HFF-Myc (cell line): Measurements from ENCODE around the gene PCDHGC5.

Experiments used
- DNase-seq: peaks from one replicate; pipeline ENCODE4 v3.0.0-alpha.2; 2011; ENCODE audit warnings: low read depth; ENCODE audit errors: extremely low read depth
- H3K4me3 ChIP-seq: replicated peaks from 2 replicates; pipeline ENCODE4 v1.5.1; 2011; ENCODE audit warnings: low read depth, mild to moderate bottlenecking, control low read depth, low read length
- TF ChIP-seq, protein P1 (sequence below): IDR thresholded peaks from 2 replicates; pipeline ENCODE4 v1.5.1; 2012; ENCODE audit warnings: mild to moderate bottlenecking, low read depth, low read length, control low read depth; ENCODE audit errors: missing control alignments

The PCDHGC5 gene

DNA sequence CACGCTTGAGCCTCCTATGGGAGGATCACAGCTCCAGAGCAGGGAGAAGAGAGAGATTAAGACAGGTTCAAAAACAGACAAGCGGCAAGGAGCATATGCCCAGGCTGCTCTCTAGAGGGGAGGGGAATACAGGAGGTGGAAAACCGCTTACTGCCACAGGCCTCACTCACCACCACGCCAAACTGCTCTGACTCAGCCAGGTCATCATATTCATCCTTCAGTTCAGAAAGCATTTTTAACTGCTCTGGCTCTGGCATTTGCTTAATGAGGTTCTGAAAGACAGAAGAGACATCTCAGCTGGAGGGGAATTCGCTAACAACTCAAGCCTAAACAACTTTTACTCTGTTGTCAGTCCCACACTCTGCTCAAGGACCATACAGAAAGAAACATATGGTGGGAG lies 40.1 kb downstream of the PCDHGC5 start:
- H3K4me3 ChIP-seq, result no peak overlapping the region
- TF ChIP-seq, protein P1, sequence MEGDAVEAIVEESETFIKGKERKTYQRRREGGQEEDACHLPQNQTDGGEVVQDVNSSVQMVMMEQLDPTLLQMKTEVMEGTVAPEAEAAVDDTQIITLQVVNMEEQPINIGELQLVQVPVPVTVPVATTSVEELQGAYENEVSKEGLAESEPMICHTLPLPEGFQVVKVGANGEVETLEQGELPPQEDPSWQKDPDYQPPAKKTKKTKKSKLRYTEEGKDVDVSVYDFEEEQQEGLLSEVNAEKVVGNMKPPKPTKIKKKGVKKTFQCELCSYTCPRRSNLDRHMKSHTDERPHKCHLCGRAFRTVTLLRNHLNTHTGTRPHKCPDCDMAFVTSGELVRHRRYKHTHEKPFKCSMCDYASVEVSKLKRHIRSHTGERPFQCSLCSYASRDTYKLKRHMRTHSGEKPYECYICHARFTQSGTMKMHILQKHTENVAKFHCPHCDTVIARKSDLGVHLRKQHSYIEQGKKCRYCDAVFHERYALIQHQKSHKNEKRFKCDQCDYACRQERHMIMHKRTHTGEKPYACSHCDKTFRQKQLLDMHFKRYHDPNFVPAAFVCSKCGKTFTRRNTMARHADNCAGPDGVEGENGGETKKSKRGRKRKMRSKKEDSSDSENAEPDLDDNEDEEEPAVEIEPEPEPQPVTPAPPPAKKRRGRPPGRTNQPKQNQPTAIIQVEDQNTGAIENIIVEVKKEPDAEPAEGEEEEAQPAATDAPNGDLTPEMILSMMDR, result no peak
- no peak for DNase-seq

DNA sequence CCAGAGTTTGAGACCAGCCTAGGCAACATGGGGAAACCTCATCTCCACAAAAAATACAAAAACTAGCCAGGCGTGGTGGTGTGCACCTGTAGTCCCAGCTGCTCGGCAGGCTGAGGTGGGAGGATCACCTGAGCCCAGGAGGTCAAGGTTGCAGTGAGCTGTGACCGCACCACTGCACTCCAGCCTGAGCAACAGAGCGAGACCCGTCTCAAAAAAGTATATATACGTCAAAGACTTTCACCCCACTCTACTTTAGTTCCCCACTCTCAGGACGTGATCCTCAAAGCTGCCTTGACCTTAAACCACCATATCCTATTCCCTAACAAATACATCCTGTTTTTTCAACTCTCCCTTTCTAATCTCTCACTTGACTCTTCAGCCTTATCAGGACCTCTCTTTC lies 41.0 kb downstream of the PCDHGC5 start:
- no peak overlapping the region for H3K4me3 ChIP-seq
- TF ChIP-seq, protein P1, result no peak
- DNase-seq, result no peak

DNA sequence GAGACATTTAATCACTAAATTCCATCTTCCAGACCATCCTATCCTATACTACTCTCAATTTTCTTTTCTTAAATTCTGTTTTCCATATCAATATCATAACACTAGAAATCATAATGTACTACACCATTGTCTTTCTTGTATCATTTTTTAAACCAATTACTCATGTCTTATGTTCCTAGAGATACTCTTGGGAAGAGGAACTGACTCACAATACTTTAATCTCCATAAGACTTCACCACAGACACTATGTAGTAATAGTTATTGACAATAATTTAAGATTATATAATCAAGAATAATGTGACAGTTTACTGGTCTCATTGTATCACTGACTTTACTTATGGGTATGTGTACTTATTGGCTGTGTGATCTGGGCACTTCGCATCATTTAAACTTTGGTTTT lies 43.8 kb downstream of the PCDHGC5 start:
- no peak for DNase-seq
- TF ChIP-seq, protein P1, result no peak

DNA sequence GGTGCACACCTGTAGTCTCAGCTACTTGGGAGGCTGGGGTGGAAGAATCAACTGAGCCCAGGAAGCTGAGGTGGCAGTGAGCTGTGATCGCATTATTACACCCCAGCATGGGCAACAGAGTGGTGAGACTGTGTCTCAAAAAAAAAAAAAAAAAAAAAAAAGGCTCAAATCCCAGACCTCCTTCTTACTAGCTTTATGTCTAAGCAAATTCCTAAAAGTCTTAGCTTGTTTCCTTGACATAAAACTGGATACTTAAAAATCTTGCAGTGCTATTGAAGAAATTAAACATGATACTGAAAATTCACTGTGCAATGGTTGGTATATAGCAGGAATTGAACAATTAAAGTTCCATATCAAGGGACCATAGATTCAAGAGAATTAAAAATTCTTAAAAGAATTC lies 45.0 kb downstream of the PCDHGC5 start:
- no peak overlapping the region for H3K4me3 ChIP-seq
- TF ChIP-seq, protein P1, result no peak
- no peak for DNase-seq

More for the DNA sequence above, 43.8 kb downstream of the PCDHGC5 start:
- no peak overlapping the region for H3K4me3 ChIP-seq

DNA sequence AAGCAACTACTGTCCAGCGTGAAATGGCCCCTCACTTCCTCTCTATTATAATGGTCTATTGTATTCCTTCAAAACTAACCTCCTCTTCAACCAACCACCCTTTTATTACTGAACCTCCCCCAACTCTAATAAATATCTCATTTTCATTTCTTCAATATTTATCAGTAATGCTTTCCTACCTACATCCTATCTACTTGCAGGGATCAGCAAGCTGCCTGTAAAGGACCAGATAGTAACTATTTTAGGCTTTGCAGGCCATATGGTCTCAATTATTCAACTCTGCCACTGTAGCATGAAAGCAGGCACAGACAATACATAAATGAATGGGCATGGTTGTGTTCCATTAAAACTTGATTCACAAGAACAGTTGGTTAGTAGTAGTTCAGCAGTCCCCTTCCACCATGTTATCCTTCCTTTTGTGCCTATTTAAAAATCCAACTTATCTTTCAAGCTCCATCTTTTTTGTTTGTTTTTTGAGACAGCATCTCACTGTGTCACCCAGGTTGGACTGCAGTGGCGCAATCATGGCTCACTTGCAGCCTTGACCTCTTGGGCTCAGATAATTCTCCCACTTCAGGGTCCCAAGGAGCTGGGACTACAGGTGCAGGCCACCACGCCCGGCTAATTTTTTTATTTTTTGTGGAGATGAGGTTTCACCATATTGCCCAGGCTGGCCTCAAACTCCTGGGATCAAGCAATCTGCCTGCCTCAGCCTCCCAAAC lies 45.8 kb downstream of the PCDHGC5 start:
- TF ChIP-seq, protein P1, result no peak
- no peak for DNase-seq
- H3K4me3 ChIP-seq, result no peak overlapping the region
